Common myeloid progenitor, CD34-positive (primary cell): ENCODE results near the gene COMMD1.

Experiments
- CTCF ChIA-PET: fragments of 350-600 bp; sonication (Branson Sonifier 250); formaldehyde crosslinking; loops from one replicate; lab custom pipeline; 2021; ENCODE audit warnings: antibody characterized with exemption; lab: Charles Lee
- POLR2A ChIA-PET: fragments of 350-600 bp; sonication (Branson Sonifier 250); formaldehyde crosslinking; loops from one replicate; lab custom pipeline; 2021; ENCODE audit warnings: antibody characterized with exemption; lab: Charles Lee
- DNase-seq, 3 donors: peaks; one replicate each; pipeline versions ENCODE4 v3.0.0 to v3.0.0-alpha.2; 2013
- H3K27ac ChIP-seq, 2 experiments: 1 replicate in 1 of 2; 2 replicates in 1 of 2; pipeline ENCODE4 v1.7.0; 2013; ENCODE audit warnings: inconsistent platforms in 2 of 2, low read length in 2 of 2, mild to moderate bottlenecking in 2 of 2, low read depth in 1 of 2, moderate library complexity in 1 of 2; ENCODE audit not compliant: severe bottlenecking in 2 of 2, insufficient read depth in 1 of 2, poor library complexity in 1 of 2
- H3K27me3 ChIP-seq, 5 experiments: replicated peaks in 2 of 5; 1 replicate in 3 of 5; 2 replicates in 2 of 5; pipeline versions ENCODE4 v1.6.1 to v1.7.0; 2013; ENCODE audit warnings: low read length in 4 of 5, mild to moderate bottlenecking in 2 of 5, moderate library complexity in 2 of 5, inconsistent platforms in 1 of 5; ENCODE audit not compliant: insufficient read depth in 5 of 5, control insufficient read depth in 4 of 5
- H3K36me3 ChIP-seq, 4 experiments: 1 replicate in 2 of 4; 2 replicates in 2 of 4; pipeline versions ENCODE4 v1.6.1 to v1.7.0; 2013; ENCODE audit warnings: low read length in 3 of 4, control low read depth in 1 of 4, mild to moderate bottlenecking in 1 of 4; ENCODE audit not compliant: control insufficient read depth in 4 of 4, insufficient read depth in 4 of 4
- H3K4me1 ChIP-seq, 4 experiments: 1 replicate in 3 of 4; 2 replicates in 1 of 4; pipeline versions ENCODE4 v1.6.1 to v1.7.1; 2013; ENCODE audit warnings: low read length in 3 of 4, mild to moderate bottlenecking in 3 of 4, control low read depth in 1 of 4, inconsistent platforms in 1 of 4, moderate library complexity in 1 of 4; ENCODE audit not compliant: control insufficient read depth in 4 of 4, insufficient read depth in 4 of 4; ENCODE audit errors: control extremely low read depth in 1 of 4
- H3K4me3 ChIP-seq, 7 experiments: 1 replicate in 4 of 7; 2 replicates in 3 of 7; pipeline versions ENCODE4 v1.5.1 to v1.7.0; 2013; ENCODE audit warnings: mild to moderate bottlenecking in 7 of 7, low read length in 6 of 7, moderate library complexity in 6 of 7, inconsistent platforms in 2 of 7, low read depth in 2 of 7, control low read depth in 1 of 7; ENCODE audit not compliant: insufficient read depth in 4 of 7, control insufficient read depth in 1 of 7; ENCODE audit errors: extremely low read depth in 1 of 7
- H3K9me3 ChIP-seq, 5 experiments: 1 replicate in 4 of 5; 2 replicates in 1 of 5; pipeline versions ENCODE4 v1.6.1 to v1.7.1; 2013; ENCODE audit warnings: low read length in 4 of 5, mild to moderate bottlenecking in 2 of 5, inconsistent platforms in 1 of 5, low read depth in 1 of 5, moderate library complexity in 1 of 5; ENCODE audit not compliant: control insufficient read depth in 4 of 5, insufficient read depth in 2 of 5; ENCODE audit errors: control extremely low read depth in 1 of 5
- WGBS: methylation state at CpG from one replicate; pipeline ENCODE4 v1.1.5; 2013; ENCODE audit not compliant: insufficient coverage; 5-methylcytosine and 5-hydroxymethylcytosine counted together

The COMMD1 gene

DNA sequence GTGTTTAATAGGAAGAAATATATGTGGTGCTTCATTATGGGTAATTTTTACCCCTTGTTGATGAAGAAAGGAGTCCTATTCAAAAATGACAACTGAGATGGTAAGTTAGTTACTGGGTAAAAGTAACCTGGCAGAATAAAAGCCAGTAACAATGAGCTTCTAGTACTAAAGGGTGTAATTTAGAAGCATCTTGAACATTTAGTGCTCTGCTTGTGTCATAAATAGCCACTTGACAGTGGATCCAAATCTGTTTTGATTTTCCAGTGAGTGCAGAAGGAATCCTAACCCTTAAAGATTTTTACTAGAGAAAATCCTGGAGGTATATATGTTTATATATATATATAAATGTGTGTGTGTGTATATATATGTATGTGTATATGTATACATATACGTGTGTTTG, 15.1 kb downstream of the COMMD1 start:
- no peak for DNase-seq
- no CpG with 5 or more reads among the region's 1 CpG for WGBS
- ChIA-PET POLR2A (no interaction called here), CTCF (interaction anchor here (9.5 kb wide), 1 partner anchor 490 kb away, joined by 56 read pairs; no protein-coding TSS in a partner anchor)
- no peaks in the 10 kb centered on the region for H3K4me1 ChIP-seq
- no peak overlapping the region for H3K27ac ChIP-seq
- H3K9me3 ChIP-seq, result no peaks in the 10 kb centered on the region
- no peak overlapping the region for H3K4me3 ChIP-seq
- H3K36me3 ChIP-seq, result peaks cover 0 to 2% (median 0%) of the 10 kb centered on the region in 4 experiments
- no peaks in the 10 kb centered on the region for H3K27me3 ChIP-seq

- H3K27me3 ChIP-seq, result no peaks in the 10 kb centered on the region
- no peak for DNase-seq
- H3K4me3 ChIP-seq, result no peak overlapping the region
- peaks cover 0 to 2% (median under 1%) of the 10 kb centered on the region in 4 experiments for H3K36me3 ChIP-seq
- peaks cover 0 to 5% (median 2%) of the 10 kb centered on the region in 4 experiments for H3K4me1 ChIP-seq
- ChIA-PET POLR2A (no interaction called here), CTCF (interaction anchor here (1.0 kb wide), 2 partner anchors 488 to 491 kb away, joined by 3 read pairs; no protein-coding TSS in a partner anchor)
- no peaks in the 10 kb centered on the region for H3K9me3 ChIP-seq
- no peak overlapping the region for H3K27ac ChIP-seq
Observed at GRCh38 chr2:61922714-61923113, 17.2 kb downstream of the COMMD1 start.

DNA sequence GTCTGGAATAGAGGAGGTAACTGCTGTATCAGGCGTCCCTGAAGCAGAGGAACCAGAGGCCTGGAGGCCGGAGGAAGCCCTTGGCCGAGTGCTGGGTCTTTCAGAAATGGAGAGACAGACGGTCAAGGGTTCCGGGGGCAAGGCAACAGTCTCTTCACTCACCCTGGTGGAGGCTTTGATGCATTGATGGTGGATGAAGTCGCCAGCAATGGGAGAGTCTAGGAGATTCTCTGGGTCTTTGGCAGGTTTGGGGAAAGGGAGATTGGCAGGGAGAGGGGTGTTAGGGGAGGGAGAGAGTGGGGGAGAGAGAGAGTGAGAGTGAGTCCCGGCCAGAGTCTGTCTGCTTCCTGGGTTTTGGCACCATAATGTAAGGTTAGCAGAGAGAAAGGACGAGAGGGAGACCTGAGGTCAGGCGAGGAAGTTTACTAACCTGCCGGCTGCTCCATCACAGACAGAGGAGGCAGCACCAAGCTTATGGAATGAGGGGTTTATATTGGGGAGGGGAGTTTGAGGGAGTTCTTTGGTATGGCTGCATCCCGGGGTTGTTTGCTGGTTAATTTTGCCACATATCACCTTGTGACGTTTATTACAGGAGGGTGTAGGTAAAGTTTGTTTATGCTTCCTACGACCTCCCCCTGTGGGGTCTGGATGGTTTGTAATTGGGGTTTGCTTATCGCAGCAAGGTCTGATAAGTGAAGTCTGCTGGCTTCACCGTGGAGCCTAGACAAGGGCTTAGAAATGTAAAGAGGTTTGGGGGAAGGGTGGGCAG, 19.6 kb downstream of the COMMD1 start:
- ChIA-PET CTCF (interaction anchor here (1.7 kb wide), 1 partner anchor 13 kb away, joined by 7 read pairs; no protein-coding TSS in a partner anchor), POLR2A (no interaction called here)
- no peak for DNase-seq
- Histone ChIP-seq H3K9me3 (no peaks in the 10 kb centered on the region), H3K36me3 (peaks cover 0 to 2% (median under 1%) of the 10 kb centered on the region in 4 experiments), H3K27me3 (no peaks in the 10 kb centered on the region), H3K27ac (no peak overlapping the region), H3K4me3 (no peak overlapping the region), H3K4me1 (peaks cover 0 to 5% (median 2%) of the 10 kb centered on the region in 4 experiments)
- 88% methylated on average over 9 of the region's 15 CpGs for WGBS

DNA sequence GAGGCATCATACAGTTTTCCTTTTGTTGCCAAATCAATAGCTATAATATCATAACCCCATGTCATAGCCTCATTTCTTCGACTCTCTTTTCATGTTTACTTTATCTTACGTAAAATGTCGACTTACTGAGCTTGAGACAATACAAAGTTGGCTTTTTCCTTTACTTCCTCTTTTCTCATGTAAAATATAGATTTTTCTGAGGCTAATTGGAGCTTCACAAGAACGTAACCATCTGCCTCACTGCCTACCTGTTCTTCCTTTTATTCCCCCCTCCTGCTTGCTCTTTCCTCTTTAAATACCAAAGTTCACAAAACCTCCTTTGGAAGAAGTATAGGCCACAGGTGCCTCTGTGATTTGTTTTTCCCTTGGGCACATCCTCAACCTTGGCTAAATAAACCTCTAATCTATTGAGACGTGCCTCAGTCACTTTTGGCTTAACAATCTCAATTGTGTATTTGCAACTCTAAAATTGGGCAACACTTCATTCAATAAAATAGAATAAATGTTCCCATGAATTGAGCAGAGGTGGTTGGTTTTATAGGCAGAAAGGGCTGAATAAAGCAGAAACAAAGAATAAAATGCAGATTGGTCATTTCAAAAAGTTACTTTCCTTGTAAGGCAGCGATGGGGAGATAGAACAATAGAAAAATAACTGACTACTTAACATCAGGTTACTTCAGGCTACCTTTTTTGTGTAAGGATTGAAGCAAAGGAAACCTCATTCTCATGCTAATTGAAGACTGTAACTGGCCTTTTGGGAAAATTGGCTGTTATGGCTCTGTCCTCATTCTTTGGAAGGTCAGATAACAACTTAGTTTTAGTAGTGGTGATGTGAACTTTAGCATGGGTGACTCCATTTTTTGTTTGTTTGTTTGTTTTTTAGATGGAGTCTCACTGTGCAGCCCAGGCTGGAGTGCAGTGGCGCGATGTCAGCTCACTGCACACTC, 21.3 kb downstream of the COMMD1 start:
- 61% methylated on average over 5 of the region's 8 CpGs for WGBS
- POLR2A ChIA-PET, result no interaction called here
- no peak overlapping the region for H3K27ac ChIP-seq
- peaks cover 0 to 5% (median 2%) of the 10 kb centered on the region in 4 experiments for H3K4me1 ChIP-seq
- peaks cover 0 to 5% (median under 1%) of the 10 kb centered on the region in 4 experiments for H3K36me3 ChIP-seq
- DNase-seq, result peak in 2 of 3 donors; percentile 62 to 67
- H3K27me3 ChIP-seq, result no peaks in the 10 kb centered on the region
- H3K9me3 ChIP-seq, result no peaks in the 10 kb centered on the region
- CTCF ChIA-PET, result interaction anchor here (1.7 kb wide), 1 partner anchor 14 kb away, joined by 7 read pairs; no protein-coding TSS in a partner anchor
- H3K4me3 ChIP-seq, result peak overlapping the region in 1 of 7 experiments; percentile 45

- POLR2A ChIA-PET, result no interaction called here
- Histone ChIP-seq H3K27me3 (no peaks in the 10 kb centered on the region), H3K4me1 (peaks cover 0 to 5% (median 2%) of the 10 kb centered on the region in 4 experiments), H3K9me3 (peaks cover 0 to 8% (median 0%) of the 10 kb centered on the region in 5 experiments), H3K27ac (no peak overlapping the region), H3K4me3 (no peak overlapping the region), H3K36me3 (peaks cover 0 to 8% (median 2%) of the 10 kb centered on the region in 4 experiments)
- WGBS, result 97% methylated on average over 4 of the region's 5 CpGs
- no peak for DNase-seq
- CTCF ChIA-PET, result no interaction called here
Observed at GRCh38 chr2:61928826-61929461, 23.5 kb downstream of the COMMD1 start.

DNA sequence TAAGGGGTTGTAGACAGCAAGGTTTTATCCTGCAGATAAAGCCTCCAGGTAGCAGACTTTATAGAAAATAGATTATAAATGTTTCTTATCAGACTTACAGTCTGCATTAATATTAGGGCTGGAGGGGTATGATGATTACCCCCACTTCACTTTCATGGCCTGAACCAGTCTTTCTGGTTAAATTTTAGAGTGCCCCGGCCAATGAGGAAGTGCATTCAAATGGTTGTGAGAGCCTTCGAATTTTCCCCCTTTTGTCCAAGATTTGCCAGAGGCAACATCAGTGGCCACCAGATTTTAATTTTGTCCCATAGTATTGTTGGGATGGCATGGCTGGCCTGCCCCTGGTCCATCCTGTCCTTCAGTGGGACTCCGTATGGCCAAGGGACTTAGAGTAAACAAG, 31.6 kb downstream of the COMMD1 start:
- POLR2A ChIA-PET, result no interaction called here
- WGBS, result no CpG with 5 or more reads among the region's 3 CpGs

More for the DNA sequence above, 31.6 kb downstream of the COMMD1 start:
- Histone ChIP-seq H3K9me3 (peaks cover 0 to 8% (median 0%) of the 10 kb centered on the region in 5 experiments), H3K27me3 (no peaks in the 10 kb centered on the region), H3K4me1 (peaks cover 2 to 13% (median 6%) of the 10 kb centered on the region in 4 experiments), H3K27ac (no peak overlapping the region), H3K36me3 (peaks cover 0 to 8% (median 5%) of the 10 kb centered on the region in 4 experiments), H3K4me3 (no peak overlapping the region)
- peak in 2 of 3 donors; percentile 33 to 55 for DNase-seq
- CTCF ChIA-PET, result no interaction called here
